SU-DHL-6 (cell line): ENCODE measurements around the gene SRRM1.

ENCODE experiments used
- H2AFZ ChIP-seq: fragments of 200-600 bp; sonication (generic); 2 replicates; pipeline ENCODE4 v1.6.1; 2014; ENCODE audit warnings: low read depth, mild to moderate bottlenecking, moderate library complexity, mixed read lengths, antibody characterized with exemption, low read length; ENCODE audit not compliant: severe bottlenecking
- H3F3A ChIP-seq: fragments of 200-600 bp; shearing (Covaris generic); 2 replicates; pipeline ENCODE4 v1.6.0; 2016; ENCODE audit warnings: antibody characterized with exemption, mild to moderate bottlenecking; ENCODE audit not compliant: insufficient read depth
- H3K27ac ChIP-seq: fragments of 200-600 bp; sonication (generic); 2 replicates; pipeline ENCODE4 v1.5.1; 2016; ENCODE audit warnings: low read depth, mild to moderate bottlenecking, low read length, moderate library complexity, mixed read lengths
- H3K27me3 ChIP-seq: fragments of 200-600 bp; sonication (generic), shearing (Covaris generic); 2 replicates; pipeline ENCODE4 v1.6.0; 2014; ENCODE audit warnings: mild to moderate bottlenecking, low read length
- H3K36me3 ChIP-seq: fragments of 200-600 bp; sonication (generic); 2 replicates; pipeline ENCODE4 v1.6.1; 2014; ENCODE audit warnings: mild to moderate bottlenecking, low read length, mixed read lengths
- H3K4me2 ChIP-seq: fragments of 300-600, 200-600 bp; shearing (Covaris generic), sonication (generic); 2 replicates; pipeline ENCODE4 v1.6.0; 2014; ENCODE audit warnings: low read length, low read depth, mild to moderate bottlenecking; ENCODE audit not compliant: poor library complexity, severe bottlenecking
- H3K4me3 ChIP-seq: fragments of 200-600 bp; sonication (generic); 2 replicates; pipeline ENCODE4 v1.5.1; 2014; ENCODE audit warnings: antibody characterized with exemption, low read length, mild to moderate bottlenecking, mixed read lengths; ENCODE audit not compliant: insufficient read depth, poor library complexity, severe bottlenecking
- H3K79me2 ChIP-seq: fragments of 200-600 bp; sonication (generic); 2 replicates; pipeline ENCODE4 v1.6.1; 2014; ENCODE audit warnings: mild to moderate bottlenecking, low read length, moderate library complexity; ENCODE audit not compliant: insufficient read depth
- H3K9ac ChIP-seq: fragments of 200-600 bp; sonication (generic); 2 replicates; pipeline ENCODE4 v1.7.0; 2014; ENCODE audit warnings: mild to moderate bottlenecking, low read length
- H3K9me2 ChIP-seq: fragments of 200-600 bp; sonication (generic); replicated peaks from 2 replicates; pipeline ENCODE4 v1.6.1; 2014; ENCODE audit warnings: low read length; ENCODE audit not compliant: insufficient read depth
- H3K9me3 ChIP-seq: fragments of 200-600 bp; sonication (generic); 2 replicates; pipeline ENCODE4 v1.6.1; 2014; ENCODE audit warnings: low read length, mixed read lengths; ENCODE audit not compliant: insufficient read depth
- H4K20me1 ChIP-seq: fragments of 200-600 bp; sonication (generic); 2 replicates; pipeline ENCODE4 v1.6.1; 2014; ENCODE audit warnings: low read depth, mild to moderate bottlenecking, antibody characterized with exemption, low read length, moderate library complexity, mixed read lengths
- CTCF ChIP-seq: fragments of 200-600 bp; sonication (generic); IDR thresholded peaks from one replicate; pipeline ENCODE4 v1.5.1; 2017; ENCODE audit warnings: antibody characterized with exemption, mild to moderate bottlenecking, low read length, moderate library complexity; ENCODE audit not compliant: insufficient read depth, poor library complexity, severe bottlenecking
- EZH2phosphoT487 ChIP-seq: fragments of 200-600 bp; sonication (generic), shearing (Covaris generic); conservative IDR thresholded peaks from 2 replicates; pipeline ENCODE4 v1.6.1; 2018; ENCODE audit warnings: mild to moderate bottlenecking, antibody characterized with exemption, low read length, moderate library complexity, mixed read lengths

The SRRM1 gene

GRCh38 chr1:24642481-24643362, at the start of gene SRRM1:
Gene SRRM1, plus strand, starts transcription at chr1:24643302. Its CDS starts 25 bp downstream, at chr1:24643327.
- Histone ChIP-seq H3K27ac (peak within 1 kb of the TSS; percentile 74), H3K27me3 (no peaks in the 10 kb centered on the region), H3F3A (peaks cover 10% of the 10 kb centered on the region; the same call in 1 of the 2 replicates), H3K9ac (peak within 1 kb of the TSS; percentile 100), H3K9me3 (no peaks in the 10 kb centered on the region), H2AFZ (peak within 1 kb of the TSS; percentile 37), H3K9me2 (no peaks in the 10 kb centered on the region), H4K20me1 (peaks cover 31% of the 10 kb centered on the region), H3K4me3 (peak within 1 kb of the TSS; percentile 86), H3K4me2 (peak within 1 kb of the TSS; percentile 78), H3K36me3 (peaks cover 25% of the 10 kb centered on the region), H3K79me2 (peaks cover 45% of the 10 kb centered on the region)
- TF ChIP-seq EZH2phosphoT487 = no peak
- TF ChIP-seq CTCF = no peak

GRCh38 chr1:24594328-24594598, 48.8 kb upstream of the SRRM1 start:
- no peak overlapping the region for H3K4me2 ChIP-seq
- H3K9me2 ChIP-seq = no peaks in the 10 kb centered on the region
- no peaks in the 10 kb centered on the region for H3F3A ChIP-seq
- H2AFZ ChIP-seq = no peak overlapping the region
- no peak overlapping the region for H3K27ac ChIP-seq
- no peak for TF ChIP-seq CTCF
- TF ChIP-seq EZH2phosphoT487 = no peak
- H3K9ac ChIP-seq = no peak overlapping the region
- H3K36me3 ChIP-seq = no peaks in the 10 kb centered on the region
- H3K9me3 ChIP-seq = no peaks in the 10 kb centered on the region
- no peaks in the 10 kb centered on the region for H3K27me3 ChIP-seq
- no peaks in the 10 kb centered on the region for H3K79me2 ChIP-seq
- H3K4me3 ChIP-seq = no peak overlapping the region
- H4K20me1 ChIP-seq = no peaks in the 10 kb centered on the region

- H3K4me2 ChIP-seq = no peak overlapping the region
- H3K4me3 ChIP-seq = no peak overlapping the region
- H3K79me2 ChIP-seq = no peaks in the 10 kb centered on the region
- TF ChIP-seq EZH2phosphoT487 (no peak), CTCF (no peak)
- no peak overlapping the region for H3K9ac ChIP-seq
- H3F3A ChIP-seq = no peaks in the 10 kb centered on the region
- no peaks in the 10 kb centered on the region for H3K9me2 ChIP-seq
- no peaks in the 10 kb centered on the region for H4K20me1 ChIP-seq
- no peaks in the 10 kb centered on the region for H3K27me3 ChIP-seq
- H3K36me3 ChIP-seq = no peaks in the 10 kb centered on the region
- H3K9me3 ChIP-seq = no peaks in the 10 kb centered on the region
- no peak overlapping the region for H2AFZ ChIP-seq
- H3K27ac ChIP-seq = no peak overlapping the region
Observed at GRCh38 chr1:24596401-24596880, 46.7 kb upstream of the SRRM1 start.
